Endothelial cell of umbilical vein (primary cell): ENCODE data around the gene CTBP2. TPM values are rescaled to one million over a fixed set of nuclear protein-coding genes. Genes with fewer than 3 reads are reported as not detected.

Source experiments
- BruUV-seq: library from RNA; stranded (reverse); fragments of 400-500 nt; replicated peaks from 2 replicates; lab custom pipeline; 2021; lab: Mats Ljungman, UMichigan
- CTCF ChIA-PET: fragments of 300-600, 350-600 bp; sonication (Branson Sonifier 250); formaldehyde crosslinking; loops from one replicate; lab custom pipeline; 2021; ENCODE audit warnings: antibody characterized with exemption, inconsistent platforms; lab: Charles Lee
- POLR2A ChIA-PET: fragments of 300-600, 350-600 bp; sonication (Branson Sonifier 250); formaldehyde crosslinking; loops from one replicate; lab custom pipeline; 2021; ENCODE audit warnings: antibody characterized with exemption, inconsistent platforms; lab: Charles Lee
- DNase-seq: peaks from one replicate; pipeline ENCODE4 v3.0.0-alpha.2; 2011; ENCODE audit warnings: low read depth, low spot score
- FAIRE-seq: peaks from 2 replicates; lab custom pipeline; 2011; peaks lifted over from hg19 to GRCh38; lab: Jason Lieb, UNC
- H2AFZ ChIP-seq: 2 replicates; pipeline ENCODE4 v1.6.0; 2012; ENCODE audit warnings: low read depth, low read length, control low read depth, inconsistent platforms
- H3K27ac ChIP-seq: 2 replicates; pipeline ENCODE4 v1.5.1; 2011; ENCODE audit warnings: low read depth, mild to moderate bottlenecking, control low read depth, low read length, moderate library complexity; ENCODE audit not compliant: insufficient read depth
- H3K27me3 ChIP-seq, 2 experiments: 2 replicates each; pipeline versions ENCODE4 v1.6.0 to v1.6.1; 2011; ENCODE audit warnings: low read length in 2 of 2, mixed read lengths in 1 of 2; ENCODE audit not compliant: control insufficient read depth in 2 of 2, insufficient read depth in 2 of 2
- H3K36me3 ChIP-seq, 2 experiments: 2 replicates in 1 of 2; 3 replicates in 1 of 2; pipeline ENCODE4 v1.5.1; 2011; ENCODE audit warnings: low read length in 2 of 2, mild to moderate bottlenecking in 1 of 2, moderate library complexity in 1 of 2; ENCODE audit not compliant: control insufficient read depth in 2 of 2, insufficient read depth in 2 of 2; ENCODE audit errors: extremely low read depth in 1 of 2
- H3K4me1 ChIP-seq: 3 replicates; pipeline ENCODE4 v1.5.1; 2011; ENCODE audit warnings: mild to moderate bottlenecking, low read length; ENCODE audit not compliant: control insufficient read depth, insufficient read depth; ENCODE audit errors: extremely low read depth
- H3K4me2 ChIP-seq: 2 replicates; pipeline ENCODE4 v1.6.1; 2011; ENCODE audit warnings: low read length, control low read depth, mixed read lengths; ENCODE audit not compliant: insufficient read depth
- H3K4me3 ChIP-seq, 3 experiments: fragments of 200-600 bp in 1 of 3; sonication (generic), shearing (Covaris generic) in 1 of 3; replicated peaks in 1 of 3; 2 replicates each; pipeline ENCODE4 v1.5.1; 2011 to 2016; ENCODE audit warnings: control low read depth in 3 of 3, low read length in 3 of 3, mild to moderate bottlenecking in 2 of 3, inconsistent platforms in 1 of 3, low read depth in 1 of 3, moderate library complexity in 1 of 3; ENCODE audit not compliant: insufficient read depth in 1 of 3
- H3K79me2 ChIP-seq: 2 replicates; pipeline ENCODE4 v1.6.0; 2012; ENCODE audit warnings: low read length, inconsistent platforms; ENCODE audit not compliant: control insufficient read depth, insufficient read depth
- H3K9ac ChIP-seq: replicated peaks from 2 replicates; pipeline ENCODE3; 2011; ENCODE audit warnings: low read length, control low read depth; ENCODE audit not compliant: insufficient read depth; ENCODE audit errors: extremely low read depth
- H3K9me1 ChIP-seq: replicated peaks from 3 replicates; pipeline ENCODE4 v1.6.0; 2011; ENCODE audit warnings: mild to moderate bottlenecking, low read length; ENCODE audit not compliant: control insufficient read depth, insufficient read depth; ENCODE audit errors: extremely low read depth
- H3K9me3 ChIP-seq: replicated peaks from 2 replicates; pipeline ENCODE4 v1.5.1; 2012; ENCODE audit warnings: low read length, inconsistent platforms; ENCODE audit not compliant: control insufficient read depth, insufficient read depth
- H4K20me1 ChIP-seq: replicated peaks from 2 replicates; pipeline ENCODE3; 2011; ENCODE audit warnings: mild to moderate bottlenecking, low read length; ENCODE audit not compliant: control insufficient read depth, insufficient read depth; ENCODE audit errors: extremely low read depth
- EZH2 ChIP-seq: IDR thresholded peaks from 2 replicates; pipeline ENCODE4 v1.6.1; 2012; ENCODE audit warnings: borderline replicate concordance, low read depth, mild to moderate bottlenecking, moderate library complexity, low read length, inconsistent platforms; ENCODE audit not compliant: severe bottlenecking
- FOS ChIP-seq: IDR thresholded peaks from 2 replicates; pipeline ENCODE4 v1.6.1; 2011; ENCODE audit warnings: mild to moderate bottlenecking, low read length, moderate library complexity, borderline replicate concordance; ENCODE audit not compliant: insufficient read depth
- GATA2 ChIP-seq: IDR thresholded peaks from 2 replicates; pipeline ENCODE4 v1.7.0; 2011; ENCODE audit warnings: low read depth, mild to moderate bottlenecking, moderate library complexity, mixed read lengths, low read length; ENCODE audit not compliant: insufficient read length, insufficient read depth
- JUN ChIP-seq: IDR thresholded peaks from 2 replicates; pipeline ENCODE4 v1.6.1; 2011; ENCODE audit warnings: borderline replicate concordance, low read depth; ENCODE audit not compliant: insufficient read length, insufficient read depth
- MYC ChIP-seq: IDR thresholded peaks from one replicate; pipeline ENCODE4 v1.6.1; 2011; ENCODE audit warnings: mild to moderate bottlenecking, low read depth, low read length
- POLR2A ChIP-seq: IDR thresholded peaks from 2 replicates; pipeline ENCODE4 v1.6.1; 2012; ENCODE audit warnings: low read depth, mild to moderate bottlenecking, control low read depth, low read length
- POLR2AphosphoS5 ChIP-seq: IDR thresholded peaks from 2 replicates; pipeline ENCODE4 v1.6.1; 2012; ENCODE audit warnings: low read depth, mild to moderate bottlenecking, control low read depth, low read length, moderate library complexity; ENCODE audit not compliant: insufficient read depth
- dilution Hi-C: fragments of 300-500 bp; cut with MboI; formaldehyde crosslinking; loops from one replicate; pipeline ENCODE4 v1.15.0; 2019; ENCODE audit warnings: low sequenced_read_pairs; ENCODE audit not compliant: extremely low pct_ligation_motif_present
- intact Hi-C: fragments of 100-400 bp; cut with micrococcal nuclease; formaldehyde crosslinking; loops from one replicate; pipeline ENCODE4 v1.10.0; 2022
- polyA plus RNA-seq, 4 experiments: library from polyadenylated mRNA; depleted of rRNA in 3 of 4; stranded (reverse) in 3 of 4; unstranded in 1 of 4; fragments of >200 nt; gene quantifications; 2 replicates each; pipeline versions ENCODE4 v1.2.1 to v1.2.3, GENCODE V29; 2011 to 2012; ENCODE audit warnings: missing spikeins in 1 of 4
- total RNA-seq: library from RNA; stranded (reverse); gene quantifications from 2 replicates; pipeline ENCODE4 v1.2.3, GENCODE V29; 2021
- TF ChIP-seq, protein P1 (sequence below), 2 donors: IDR thresholded peaks; 1 replicate in 1 of 2; 2 replicates in 1 of 2; pipeline ENCODE4 v1.5.1; 2011; ENCODE audit warnings: low read length in 2 of 2, mild to moderate bottlenecking in 2 of 2, moderate library complexity in 2 of 2, control low read depth in 1 of 2, inconsistent platforms in 1 of 2, low read depth in 1 of 2; ENCODE audit not compliant: insufficient read depth in 1 of 2; ENCODE audit errors: extremely low read depth in 1 of 2
- TF ChIP-seq, protein P2 (sequence below): IDR thresholded peaks from 2 replicates; pipeline ENCODE4 v1.6.1; 2011; ENCODE audit not compliant: insufficient read depth, insufficient read length

Gene CTBP2
- total and polyA plus RNA-seq, 2 donors (not counting 3 experiments of a cell fraction or from before 2014, with no cell fraction given): 118 to 128 TPM

DNA sequence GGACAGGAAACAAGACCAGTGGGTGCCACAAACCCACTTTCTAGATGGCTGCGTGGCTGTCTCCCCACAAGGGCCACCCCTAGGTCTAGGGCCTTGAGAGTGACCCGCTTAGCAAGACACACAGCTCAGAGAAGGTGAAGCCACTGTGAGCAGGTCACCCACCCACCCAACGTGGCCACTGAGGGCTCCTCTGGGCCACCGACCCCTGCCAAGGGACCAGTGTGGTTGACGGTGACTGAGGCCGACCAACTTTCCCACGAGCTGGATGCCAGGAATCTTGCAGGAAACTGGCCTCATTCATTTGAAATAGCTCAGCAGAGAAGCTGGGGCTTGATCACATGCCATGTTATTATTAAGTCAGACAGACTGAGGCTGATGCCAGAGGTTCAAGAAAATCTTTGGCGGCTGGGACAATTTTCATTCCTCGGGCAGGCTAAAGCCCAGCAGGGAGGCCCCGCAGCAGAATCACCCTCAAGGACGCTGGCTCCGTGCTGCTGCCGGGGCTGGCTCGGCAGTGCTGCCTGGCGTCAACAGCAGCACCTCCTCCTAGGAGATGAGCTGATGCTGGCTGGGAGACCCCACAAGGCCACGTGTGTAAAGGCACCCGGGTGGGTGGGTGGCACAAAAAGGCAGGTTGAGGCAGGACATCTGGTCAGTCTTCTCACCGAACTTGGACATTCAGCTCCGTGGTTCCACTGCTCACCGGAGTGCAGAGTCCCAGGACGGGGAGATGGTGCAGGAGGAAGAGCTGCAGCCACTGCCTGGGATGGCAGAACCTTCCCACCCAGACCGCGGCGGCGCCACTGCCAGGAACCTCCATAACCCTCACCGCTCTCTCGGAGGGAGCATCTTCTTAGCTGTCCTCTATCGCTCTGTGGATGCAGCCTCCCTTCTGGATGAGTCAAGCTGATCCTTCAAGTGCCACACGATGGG lies 160.7 kb downstream of the CTBP2 start:
- no peaks in the 10 kb centered on the region for H3K9me1 ChIP-seq
- no peak overlapping the region for H3K4me3 ChIP-seq
- no TSS peak for BruUV-seq
- no peak overlapping the region for H3K4me2 ChIP-seq
- no peaks in the 10 kb centered on the region for H3K27me3 ChIP-seq
- dilution Hi-C loops (no loop called here), intact Hi-C loops (no loop called here)
- no peak overlapping the region for H2AFZ ChIP-seq
- no peak for FAIRE-seq
- TF ChIP-seq EZH2 (no peak), POLR2A (no peak), POLR2AphosphoS5 (no peak), MYC (no peak), GATA2 (no peak), JUN (no peak), FOS (no peak)
- TF ChIP-seq, protein P1, sequence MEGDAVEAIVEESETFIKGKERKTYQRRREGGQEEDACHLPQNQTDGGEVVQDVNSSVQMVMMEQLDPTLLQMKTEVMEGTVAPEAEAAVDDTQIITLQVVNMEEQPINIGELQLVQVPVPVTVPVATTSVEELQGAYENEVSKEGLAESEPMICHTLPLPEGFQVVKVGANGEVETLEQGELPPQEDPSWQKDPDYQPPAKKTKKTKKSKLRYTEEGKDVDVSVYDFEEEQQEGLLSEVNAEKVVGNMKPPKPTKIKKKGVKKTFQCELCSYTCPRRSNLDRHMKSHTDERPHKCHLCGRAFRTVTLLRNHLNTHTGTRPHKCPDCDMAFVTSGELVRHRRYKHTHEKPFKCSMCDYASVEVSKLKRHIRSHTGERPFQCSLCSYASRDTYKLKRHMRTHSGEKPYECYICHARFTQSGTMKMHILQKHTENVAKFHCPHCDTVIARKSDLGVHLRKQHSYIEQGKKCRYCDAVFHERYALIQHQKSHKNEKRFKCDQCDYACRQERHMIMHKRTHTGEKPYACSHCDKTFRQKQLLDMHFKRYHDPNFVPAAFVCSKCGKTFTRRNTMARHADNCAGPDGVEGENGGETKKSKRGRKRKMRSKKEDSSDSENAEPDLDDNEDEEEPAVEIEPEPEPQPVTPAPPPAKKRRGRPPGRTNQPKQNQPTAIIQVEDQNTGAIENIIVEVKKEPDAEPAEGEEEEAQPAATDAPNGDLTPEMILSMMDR (IDR thresholded peaks at IDR 0.05; ENCODE audit: extremely low read depth in 1 of 2, insufficient read depth in 1 of 2, low read depth in 1 of 2, low read length in 2 of 2): no peak
- TF ChIP-seq, protein P2, sequence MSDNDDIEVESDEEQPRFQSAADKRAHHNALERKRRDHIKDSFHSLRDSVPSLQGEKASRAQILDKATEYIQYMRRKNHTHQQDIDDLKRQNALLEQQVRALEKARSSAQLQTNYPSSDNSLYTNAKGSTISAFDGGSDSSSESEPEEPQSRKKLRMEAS: no peak
- peak; percentile 72 for DNase-seq
- H3K9me3 ChIP-seq: no peaks in the 10 kb centered on the region
- peaks cover 5% of the 10 kb centered on the region for H3K79me2 ChIP-seq
- peaks cover 14 to 78% of the 10 kb centered on the region in 2 experiments for H3K36me3 ChIP-seq
- POLR2A ChIA-PET: no interaction called here
- H4K20me1 ChIP-seq: no peaks in the 10 kb centered on the region
- no peak overlapping the region for H3K9ac ChIP-seq
- CTCF ChIA-PET: interaction anchor here (1.1 kb wide), 1 partner anchor 15 kb away, joined by 3 read pairs; no protein-coding TSS in a partner anchor
- peak overlapping the region; percentile 12 for H3K27ac ChIP-seq
- no peaks in the 10 kb centered on the region for H3K4me1 ChIP-seq
